ENCODE measurements around the gene TNS1.
A peak's percentile ranks its signal among the peaks of the same experiment; 100 is the strongest.

Gene TNS1

DNA sequence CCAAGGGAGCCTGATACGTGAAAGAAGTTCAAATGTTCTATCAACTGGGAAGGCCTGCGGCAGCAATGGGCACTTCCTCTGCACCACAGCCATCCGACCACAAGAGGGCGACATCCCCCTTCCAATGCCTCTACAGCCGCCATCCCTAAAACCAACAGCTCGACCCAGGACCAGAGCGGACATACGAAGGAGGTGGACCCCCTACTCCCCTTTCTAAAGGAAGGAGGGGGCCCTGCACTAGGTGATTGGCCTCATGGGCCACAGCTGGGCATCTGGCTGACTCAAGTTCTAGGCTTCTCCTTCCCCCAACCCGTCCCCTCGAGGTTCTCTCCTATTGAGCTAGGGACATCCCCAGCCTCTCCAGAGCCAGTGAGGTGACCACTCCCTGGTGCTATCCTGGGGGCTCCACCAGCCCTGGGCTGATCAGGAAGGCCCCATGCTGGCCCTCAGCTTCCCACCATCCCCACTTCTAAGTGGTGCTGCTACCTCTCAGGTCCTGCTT lies 217.2 kb downstream of the TNS1 start:
- DNase-seq (ENCODE audit: low read depth, low spot score), result peak; percentile 33

GRCh38 chr2:217784996-217785543 lies 217.7 kb downstream of the TNS1 start:
- no peak for DNase-seq (ENCODE audit: low read depth, low spot score)

- no peak for DNase-seq (ENCODE audit: low read depth, low spot score)
Observed at GRCh38 chr2:217783243-217783642, 219.6 kb downstream of the TNS1 start.

DNA sequence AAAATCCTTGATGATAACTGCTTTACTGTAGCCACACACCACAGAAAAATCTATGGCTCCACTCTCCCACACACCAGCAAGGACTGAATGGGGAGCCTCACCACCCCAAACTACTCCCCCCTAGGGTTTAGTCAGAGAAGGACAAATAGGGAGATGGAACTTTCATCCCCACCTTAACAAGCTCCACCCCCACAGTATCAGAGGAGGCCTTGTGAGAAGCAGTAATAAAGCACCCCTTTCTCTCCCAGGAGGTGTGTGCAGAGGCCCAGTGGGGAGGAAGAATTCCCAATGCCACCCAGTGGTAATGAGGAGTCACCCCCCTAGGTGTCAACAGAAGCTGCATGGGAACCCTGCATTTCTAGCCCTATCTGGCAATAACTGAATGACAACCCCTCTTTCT lies 224.9 kb downstream of the TNS1 start:
- DNase-seq (ENCODE audit: low read depth, low spot score), result no peak

- DNase-seq (ENCODE audit: low read depth, low spot score), result no peak
Observed at GRCh38 chr2:217776631-217777030, 226.2 kb downstream of the TNS1 start.

DNA sequence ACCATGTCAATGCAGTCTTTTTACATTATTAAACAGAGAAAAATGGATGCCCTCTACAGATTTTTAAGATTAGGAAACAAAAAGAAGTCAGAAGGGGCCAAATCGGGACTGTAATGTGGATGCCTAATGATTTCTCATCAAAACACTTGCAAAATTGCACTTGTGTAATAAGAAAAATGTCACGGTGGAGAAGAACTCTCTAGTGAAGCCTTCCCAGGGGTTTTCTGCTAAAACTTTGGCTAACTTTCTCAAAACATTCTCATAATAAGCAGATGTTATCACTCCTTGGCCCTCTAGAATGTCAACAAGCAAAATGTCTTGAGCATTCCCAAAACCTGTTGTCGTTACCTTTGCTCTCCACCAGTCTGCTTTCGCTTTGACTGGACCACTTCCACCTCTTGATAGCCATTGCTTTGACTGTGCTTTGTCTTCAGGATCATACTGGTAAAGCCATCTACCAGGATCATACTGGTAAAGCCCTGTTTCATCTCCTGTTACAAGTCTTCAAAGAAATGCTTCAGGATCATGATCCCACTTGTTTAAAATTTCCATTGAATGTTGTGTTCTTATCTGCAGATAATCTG lies 226.8 kb downstream of the TNS1 start:
- DNase-seq (ENCODE audit: low read depth, low spot score), result no peak

DNA sequence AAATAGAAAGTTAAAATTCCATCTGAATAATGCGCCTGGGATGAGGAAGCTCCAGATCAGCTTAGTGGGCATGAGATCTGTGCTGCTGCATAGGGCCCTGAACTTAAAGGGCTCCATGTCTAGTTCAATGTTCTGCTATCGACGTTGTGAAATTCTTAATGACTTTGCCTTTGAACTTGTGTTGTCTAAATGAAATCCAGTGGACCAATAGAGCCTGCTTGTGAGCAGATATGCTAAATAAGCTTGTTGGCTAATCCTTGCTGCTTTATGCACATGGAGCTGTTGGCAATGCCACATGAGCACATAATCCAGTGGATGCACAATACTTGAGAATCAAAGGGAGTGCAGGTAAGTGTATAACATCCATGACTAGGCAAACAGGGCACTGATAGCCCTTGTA lies 228.6 kb downstream of the TNS1 start:
- DNase-seq (ENCODE audit: low read depth, low spot score), result no peak

DNA sequence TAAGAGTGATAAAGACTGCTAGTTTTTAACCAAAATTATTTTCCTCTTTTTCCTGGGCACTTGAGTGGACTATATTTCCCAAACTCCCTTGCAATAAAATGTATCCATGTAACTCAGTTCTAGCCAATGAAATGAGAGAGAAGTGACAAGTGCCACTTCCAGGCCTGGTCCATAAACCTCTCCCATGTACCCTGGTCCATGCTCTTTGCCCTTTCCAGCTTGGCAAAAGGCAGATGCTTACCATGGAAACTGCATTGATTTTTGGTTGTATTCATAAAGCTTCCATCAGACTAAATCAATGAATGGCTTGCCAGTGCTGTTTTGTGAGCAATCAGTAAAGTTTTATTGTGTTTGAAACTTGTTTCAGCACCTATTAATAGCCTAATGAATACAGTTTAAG lies 229.3 kb downstream of the TNS1 start:
- DNase-seq (ENCODE audit: low read depth, low spot score), result no peak

- no peak for DNase-seq (ENCODE audit: low read depth, low spot score)
Observed at GRCh38 chr2:217766356-217766755, 236.4 kb downstream of the TNS1 start.

- no peak for DNase-seq (ENCODE audit: low read depth, low spot score)
Observed at GRCh38 chr2:217761645-217762277, 241.0 kb downstream of the TNS1 start.

DNA sequence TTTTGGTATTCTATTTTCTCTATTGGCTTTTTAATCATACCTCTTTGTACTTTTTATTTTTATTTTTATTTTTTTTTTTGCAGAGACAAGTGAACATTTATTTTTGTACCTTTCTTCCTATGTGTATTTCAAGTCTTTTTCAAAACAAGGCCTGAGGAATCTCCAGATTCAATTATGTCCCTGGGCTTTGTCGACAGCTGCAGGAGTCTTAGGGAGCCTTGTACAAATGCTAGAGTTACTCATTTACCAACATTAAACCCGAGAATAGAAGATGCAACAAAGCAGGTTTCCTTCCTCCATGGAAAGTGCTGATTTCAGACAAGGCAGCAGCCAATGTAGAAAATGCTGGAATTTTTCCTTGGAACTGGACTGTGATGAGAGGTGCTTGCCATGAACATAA lies 242.8 kb downstream of the TNS1 start:
- no peak for DNase-seq (ENCODE audit: low read depth, low spot score)

GRCh38 chr2:217757108-217757463 lies 245.7 kb downstream of the TNS1 start:
- no peak for DNase-seq (ENCODE audit: low read depth, low spot score)

- peak; percentile 64 for DNase-seq (ENCODE audit: low read depth, low spot score)
Observed at GRCh38 chr2:217756375-217757107, 246.3 kb downstream of the TNS1 start.

DNA sequence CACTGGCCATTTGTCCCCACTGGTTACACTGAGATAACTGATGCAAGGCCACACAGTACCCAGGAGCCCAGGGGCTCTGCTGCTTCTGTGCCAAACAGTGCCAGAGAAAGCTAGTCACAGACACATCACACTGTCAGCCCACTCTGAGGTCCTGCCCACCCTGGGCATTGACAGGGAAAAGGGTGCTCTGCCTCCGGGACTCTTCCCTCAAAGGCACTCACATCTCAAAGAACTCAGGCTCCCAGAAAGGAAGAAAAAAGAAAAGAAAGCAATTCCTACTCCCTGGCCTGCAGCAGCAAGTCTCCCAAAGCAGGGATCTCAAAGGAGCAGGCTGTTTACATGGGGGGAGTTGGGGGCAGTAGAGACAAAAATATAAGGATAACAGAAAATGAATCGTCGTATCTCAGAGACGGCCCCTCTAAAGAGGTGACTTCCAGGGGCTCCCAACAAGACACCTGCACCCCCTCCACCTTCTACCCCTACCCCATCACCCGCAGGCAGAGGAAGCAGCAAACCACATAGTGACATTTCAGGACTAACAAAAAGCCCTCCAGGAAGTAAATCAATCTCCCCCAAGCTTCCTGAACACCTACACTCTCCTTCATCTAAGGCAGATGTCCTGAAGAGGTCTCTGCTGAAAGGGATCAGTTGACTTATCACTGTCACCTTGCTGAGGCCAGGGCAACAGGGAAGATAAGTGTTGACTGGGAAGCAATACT lies 247.6 kb downstream of the TNS1 start:
- no peak for DNase-seq (ENCODE audit: low read depth, low spot score)

DNA sequence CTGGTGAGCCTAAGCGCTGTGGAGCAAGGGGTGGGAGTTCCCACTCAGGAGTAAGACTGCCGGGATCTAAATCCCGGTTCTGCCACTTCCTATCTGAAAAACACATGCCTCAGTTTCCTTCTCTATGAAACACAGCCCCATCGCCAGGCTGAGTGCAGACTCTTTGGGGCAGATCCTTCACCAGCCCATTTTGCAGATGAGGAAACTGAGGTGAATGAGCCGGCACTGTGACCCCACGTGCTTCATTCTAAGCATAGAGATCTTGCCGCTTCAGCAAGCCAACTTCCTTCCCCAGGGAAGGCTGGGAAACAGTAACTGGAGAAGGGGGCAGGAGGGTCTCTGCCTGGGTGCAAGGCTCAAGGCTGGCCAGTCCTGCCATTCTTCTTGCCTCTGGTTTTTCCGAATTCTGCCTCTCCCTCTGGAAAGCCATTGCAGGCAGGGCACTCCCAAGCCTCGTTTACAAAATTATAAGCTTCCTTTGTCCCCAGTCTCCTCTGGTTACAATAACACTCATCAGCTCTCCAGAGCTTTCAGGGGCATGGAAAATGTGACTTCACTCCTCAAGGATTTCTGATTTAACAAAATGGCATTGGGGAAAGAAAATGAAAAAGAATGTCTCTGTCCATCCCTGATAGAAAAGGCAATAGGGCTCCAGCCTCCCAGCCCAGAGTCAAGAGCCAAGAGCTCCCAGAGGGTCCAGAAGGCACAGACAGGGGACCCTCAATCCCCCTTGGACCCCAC lies 249.2 kb downstream of the TNS1 start:
- DNase-seq (ENCODE audit: low read depth, low spot score), result no peak

- no peak for DNase-seq (ENCODE audit: low read depth, low spot score)
Observed at GRCh38 chr2:217752714-217753459, 249.9 kb downstream of the TNS1 start.

DNA sequence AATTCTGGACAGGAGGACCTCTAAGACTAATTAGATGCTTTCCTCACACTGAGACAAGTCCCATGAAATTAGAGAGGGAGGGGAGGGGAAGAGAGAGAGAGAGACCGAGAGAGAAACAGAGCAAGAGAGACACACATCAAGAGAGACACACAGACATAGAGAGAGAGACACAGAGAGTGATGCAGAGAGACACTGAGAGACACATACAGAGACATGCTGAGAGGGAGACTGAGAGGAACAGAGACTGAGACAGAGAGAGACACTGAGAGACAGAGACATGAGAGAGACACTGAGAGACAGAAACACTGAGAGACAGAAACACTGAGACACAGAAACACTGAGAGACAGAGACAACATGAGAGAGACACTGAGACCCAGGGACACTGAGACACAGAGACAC lies 250.8 kb downstream of the TNS1 start:
- DNase-seq (ENCODE audit: low read depth, low spot score), result no peak

GRCh38 chr2:217751192-217751591 lies 251.6 kb downstream of the TNS1 start:
- no peak for DNase-seq (ENCODE audit: low read depth, low spot score)

Measured in iPS DF 19.7 (cell line).